HCT116 (cell line): ENCODE measurements around the gene LRBA.

Experiments
- CEBPB ChIP-seq: IDR thresholded peaks from 2 replicates; pipeline ENCODE4 v1.6.1; 2012; ENCODE audit warnings: low read depth
- CTCF ChIP-seq, 3 experiments: fragments of 200-600 bp in 1 of 3; sonication (generic) in 1 of 3; IDR thresholded peaks in 2 of 3; conservative IDR thresholded peaks in 1 of 3; 2 replicates each; pipeline ENCODE4 v1.5.1; 2012 to 2017; ENCODE audit warnings: low read depth in 2 of 3, low read length in 2 of 3, antibody characterized with exemption in 1 of 3, borderline replicate concordance in 1 of 3, control low read depth in 1 of 3, mild to moderate bottlenecking in 1 of 3, mixed read lengths in 1 of 3, mixed run types in 1 of 3, moderate library complexity in 1 of 3; ENCODE audit not compliant: insufficient read depth in 1 of 3
- ELF1 ChIP-seq: IDR thresholded peaks from 2 replicates; pipeline ENCODE4 v1.6.1; 2012; ENCODE audit warnings: low read depth, borderline replicate concordance
- EZH2phosphoT487 ChIP-seq: fragments of 200-600 bp; IDR thresholded peaks from 2 replicates; pipeline ENCODE4 v1.6.1; 2018; ENCODE audit warnings: antibody characterized with exemption, borderline replicate concordance
- MAX ChIP-seq: IDR thresholded peaks from 2 replicates; pipeline ENCODE4 v1.6.1; 2012
- POLR2A ChIP-seq: IDR thresholded peaks from 2 replicates; pipeline ENCODE4 v1.7.0; 2011; ENCODE audit warnings: borderline replicate concordance; ENCODE audit not compliant: insufficient read depth, insufficient read length; ENCODE audit errors: extremely low read depth
- POLR2AphosphoS5 ChIP-seq: IDR thresholded peaks from 2 replicates; pipeline ENCODE4 v1.6.1; 2011; ENCODE audit warnings: mild to moderate bottlenecking, low read depth, low read length, moderate library complexity
- RAD21 ChIP-seq: IDR thresholded peaks from 2 replicates; pipeline ENCODE4 v1.6.1; 2012; ENCODE audit warnings: low read depth, mild to moderate bottlenecking
- REST ChIP-seq: IDR thresholded peaks from 2 replicates; pipeline ENCODE4 v1.6.1; 2012; ENCODE audit warnings: low read depth
- SIN3A ChIP-seq: IDR thresholded peaks from 2 replicates; pipeline ENCODE4 v1.6.1; 2012; ENCODE audit warnings: low read depth
- SP1 ChIP-seq: IDR thresholded peaks from 2 replicates; pipeline ENCODE4 v1.6.1; 2012; ENCODE audit warnings: low read depth
- SRF ChIP-seq: IDR thresholded peaks from 2 replicates; pipeline ENCODE4 v1.6.1; 2012; ENCODE audit warnings: low read depth
- YY1 ChIP-seq: IDR thresholded peaks from 2 replicates; pipeline ENCODE4 v1.6.1; 2011; ENCODE audit warnings: low read length, low read depth, moderate library complexity, mild to moderate bottlenecking; ENCODE audit not compliant: insufficient replicate concordance; ENCODE audit errors: extremely low read depth
- ZNF274 ChIP-seq: fragments of 200-500 bp; sonication (Bioruptor generic); IDR thresholded peaks from 2 replicates; pipeline ENCODE4 v1.6.1; 2014; ENCODE audit warnings: mild to moderate bottlenecking, low read depth, low read length, inconsistent platforms

- TF ChIP-seq CTCF (IDR thresholded peaks at IDR 0.05 in 2 of 3, conservative IDR thresholded peaks at IDR 0.05 in 1 of 3; ENCODE audit: borderline replicate concordance in 1 of 3, insufficient read depth in 1 of 3, low read depth in 2 of 3, low read length in 2 of 3) = no peak
- TF ChIP-seq YY1 = no peak
- TF ChIP-seq POLR2AphosphoS5 = no peak
- TF ChIP-seq ELF1 = no peak
- no peak for TF ChIP-seq POLR2A
- no peak for TF ChIP-seq CEBPB
- no peak for TF ChIP-seq MAX
- no peak for TF ChIP-seq SIN3A
- no peak for TF ChIP-seq SRF
- TF ChIP-seq EZH2phosphoT487 = no peak
- no peak for TF ChIP-seq RAD21
- TF ChIP-seq SP1 = no peak
- TF ChIP-seq ZNF274 = no peak
- no peak for TF ChIP-seq REST
These were observed 656.4 kb downstream of the LRBA start for GRCh38 chr4:150358691-150359090.
